ENCODE measurements around the gene TRAPPC3.

DNA sequence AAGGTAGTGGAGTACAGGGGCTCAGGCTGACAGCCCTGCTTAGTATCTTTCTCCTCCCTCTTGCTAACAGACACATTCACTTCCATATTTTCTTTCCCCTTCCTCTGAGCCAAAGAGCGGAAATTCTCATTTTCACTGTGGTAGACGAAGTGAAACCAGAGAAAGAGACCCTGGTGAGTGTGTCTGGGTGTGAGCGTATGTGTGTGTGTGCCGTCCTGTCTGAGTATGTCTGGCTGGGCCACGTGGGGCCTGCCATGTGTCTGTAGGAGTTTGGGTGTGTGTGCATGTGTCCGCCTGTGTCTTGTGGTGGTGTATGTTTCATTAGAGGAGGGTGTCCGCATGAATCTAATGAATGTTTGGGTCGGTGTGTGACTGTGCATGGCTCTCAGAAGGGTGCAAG is 25.9 kb downstream of the TRAPPC3 start:
- TF ChIP-seq, protein P1, sequence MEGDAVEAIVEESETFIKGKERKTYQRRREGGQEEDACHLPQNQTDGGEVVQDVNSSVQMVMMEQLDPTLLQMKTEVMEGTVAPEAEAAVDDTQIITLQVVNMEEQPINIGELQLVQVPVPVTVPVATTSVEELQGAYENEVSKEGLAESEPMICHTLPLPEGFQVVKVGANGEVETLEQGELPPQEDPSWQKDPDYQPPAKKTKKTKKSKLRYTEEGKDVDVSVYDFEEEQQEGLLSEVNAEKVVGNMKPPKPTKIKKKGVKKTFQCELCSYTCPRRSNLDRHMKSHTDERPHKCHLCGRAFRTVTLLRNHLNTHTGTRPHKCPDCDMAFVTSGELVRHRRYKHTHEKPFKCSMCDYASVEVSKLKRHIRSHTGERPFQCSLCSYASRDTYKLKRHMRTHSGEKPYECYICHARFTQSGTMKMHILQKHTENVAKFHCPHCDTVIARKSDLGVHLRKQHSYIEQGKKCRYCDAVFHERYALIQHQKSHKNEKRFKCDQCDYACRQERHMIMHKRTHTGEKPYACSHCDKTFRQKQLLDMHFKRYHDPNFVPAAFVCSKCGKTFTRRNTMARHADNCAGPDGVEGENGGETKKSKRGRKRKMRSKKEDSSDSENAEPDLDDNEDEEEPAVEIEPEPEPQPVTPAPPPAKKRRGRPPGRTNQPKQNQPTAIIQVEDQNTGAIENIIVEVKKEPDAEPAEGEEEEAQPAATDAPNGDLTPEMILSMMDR (IDR thresholded peaks at IDR 0.05; ENCODE audit: borderline replicate concordance, extremely low read depth, low read length, poor library complexity, severe bottlenecking) = no peak
- no peak for TF ChIP-seq EZH2 (IDR thresholded peaks at IDR 0.05; ENCODE audit: borderline replicate concordance, low read depth, low read length, severe bottlenecking)
